NT2/D1 (cell line): ENCODE measurements around the gene TNFAIP1.

Experiments used
- DNase-seq: peaks from one replicate; pipeline ENCODE4 v3.0.0-alpha.2; 2011; ENCODE audit warnings: low read depth, low spot score
- H3K27me3 ChIP-seq: 2 replicates; pipeline ENCODE4 v1.6.0; 2011; ENCODE audit warnings: mild to moderate bottlenecking; ENCODE audit not compliant: insufficient read length, insufficient read depth
- H3K36me3 ChIP-seq: 2 replicates; pipeline ENCODE4 v1.6.1; 2011; ENCODE audit warnings: mild to moderate bottlenecking, low read length, mixed read lengths; ENCODE audit not compliant: insufficient read depth, insufficient read length
- H3K4me1 ChIP-seq: 2 replicates; pipeline ENCODE4 v1.5.1; 2011; ENCODE audit not compliant: insufficient read depth, insufficient read length
- H3K4me3 ChIP-seq: 2 replicates; pipeline ENCODE4 v1.5.1; 2011; ENCODE audit warnings: low read depth; ENCODE audit not compliant: insufficient read length
- H3K9ac ChIP-seq: 2 replicates; pipeline ENCODE4 v1.6.0; 2011; ENCODE audit warnings: low read depth; ENCODE audit not compliant: insufficient read length
- H3K9me3 ChIP-seq: 2 replicates; pipeline ENCODE4 v1.5.1; 2011; ENCODE audit warnings: mild to moderate bottlenecking, low read length; ENCODE audit not compliant: insufficient read depth
- SUZ12 ChIP-seq: IDR thresholded peaks from 2 replicates; pipeline ENCODE4 v1.6.1; 2011; ENCODE audit not compliant: insufficient read length, insufficient read depth; ENCODE audit errors: extremely low read depth
- YY1 ChIP-seq: IDR thresholded peaks from 2 replicates; pipeline ENCODE4 v1.6.1; 2011; ENCODE audit not compliant: insufficient read length, insufficient read depth
- ZNF274 ChIP-seq: IDR thresholded peaks from 2 replicates; pipeline ENCODE4 v1.6.1; 2011; ENCODE audit warnings: mild to moderate bottlenecking, low read depth, low read length

TNFAIP1 gene

GRCh38 chr17:28347261-28347891 is 11.8 kb downstream of the TNFAIP1 start:
- Histone ChIP-seq H3K27me3 (no peaks in the 10 kb centered on the region), H3K4me3 (no peak overlapping the region), H3K9ac (no peak overlapping the region), H3K4me1 (peaks cover 6% of the 10 kb centered on the region), H3K9me3 (no peaks in the 10 kb centered on the region), H3K36me3 (peaks cover 96% of the 10 kb centered on the region)
- TF ChIP-seq SUZ12 (no peak), YY1 (no peak), ZNF274 (no peak)
- DNase-seq: no peak

GRCh38 chr17:28348979-28349378 is 13.4 kb downstream of the TNFAIP1 start:
- Histone ChIP-seq H3K4me3 (no peak overlapping the region), H3K9me3 (no peaks in the 10 kb centered on the region), H3K4me1 (peaks cover 6% of the 10 kb centered on the region), H3K36me3 (peaks cover 94% of the 10 kb centered on the region), H3K27me3 (no peaks in the 10 kb centered on the region), H3K9ac (no peak overlapping the region)
- DNase-seq: no peak
- TF ChIP-seq ZNF274 (no peak), SUZ12 (no peak), YY1 (no peak)

DNA sequence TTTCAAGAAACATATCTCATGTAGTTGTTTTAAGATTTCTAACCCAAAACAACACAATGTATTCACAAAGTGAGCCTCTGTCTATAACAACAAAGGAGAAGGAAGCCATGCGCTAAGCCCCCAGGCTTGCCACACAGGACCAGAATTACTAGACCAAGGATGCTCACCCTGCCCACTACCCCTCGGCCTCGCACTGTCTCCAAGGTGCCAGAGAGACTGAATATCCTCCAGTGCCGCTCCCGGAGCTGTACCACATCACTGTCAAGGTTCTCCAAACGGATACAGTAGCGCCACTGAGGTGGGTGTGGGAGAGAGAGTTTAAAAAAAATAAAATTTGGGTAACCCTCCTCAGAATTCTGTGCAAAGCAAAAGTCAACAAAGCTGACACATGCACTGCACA is 14.7 kb downstream of the TNFAIP1 start:
- no peaks in the 10 kb centered on the region for H3K9me3 ChIP-seq
- peaks cover 92% of the 10 kb centered on the region for H3K36me3 ChIP-seq
- no peak for DNase-seq
- H3K9ac ChIP-seq: no peak overlapping the region
- H3K27me3 ChIP-seq: no peaks in the 10 kb centered on the region
- peaks cover 6% of the 10 kb centered on the region for H3K4me1 ChIP-seq
- H3K4me3 ChIP-seq: no peak overlapping the region
- TF ChIP-seq SUZ12: no peak
- TF ChIP-seq YY1: no peak
- no peak for TF ChIP-seq ZNF274

GRCh38 chr17:28357061-28357900 is 21.7 kb downstream of the TNFAIP1 start, which contains the start of gene POLDIP2:
TSS of gene POLDIP2 (minus strand) at chr17:28357527. CDS start at chr17:28357448, 79 bp downstream.
- TF ChIP-seq SUZ12 (no peak), YY1 (peak; percentile 75)
- Histone ChIP-seq H3K36me3 (peaks cover 68% of the 10 kb centered on the region), H3K4me3 (peak within 1 kb of the TSS; percentile 93), H3K9me3 (no peaks in the 10 kb centered on the region), H3K9ac (peak within 1 kb of the TSS; percentile 99), H3K4me1 (no peaks in the 10 kb centered on the region), H3K27me3 (no peaks in the 10 kb centered on the region)
- DNase-seq: peak; percentile 82

DNA sequence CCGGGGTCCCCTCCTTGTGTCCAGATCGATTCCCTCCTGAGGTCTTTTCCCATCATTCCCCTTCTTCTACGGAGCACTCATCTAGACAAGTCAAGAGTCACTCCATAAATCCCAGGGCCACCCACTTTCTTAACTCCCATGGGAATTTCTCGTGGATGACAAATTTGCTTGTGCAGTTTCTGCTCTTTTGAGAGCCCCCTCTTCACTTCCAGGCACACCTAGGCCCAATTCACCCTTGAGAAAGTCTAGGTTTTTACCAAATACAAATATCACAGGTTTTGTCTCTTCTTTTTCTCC is 22.3 kb downstream of the TNFAIP1 start:
- H3K4me3 ChIP-seq: peak overlapping the region; percentile 93
- no peak for DNase-seq

DNA sequence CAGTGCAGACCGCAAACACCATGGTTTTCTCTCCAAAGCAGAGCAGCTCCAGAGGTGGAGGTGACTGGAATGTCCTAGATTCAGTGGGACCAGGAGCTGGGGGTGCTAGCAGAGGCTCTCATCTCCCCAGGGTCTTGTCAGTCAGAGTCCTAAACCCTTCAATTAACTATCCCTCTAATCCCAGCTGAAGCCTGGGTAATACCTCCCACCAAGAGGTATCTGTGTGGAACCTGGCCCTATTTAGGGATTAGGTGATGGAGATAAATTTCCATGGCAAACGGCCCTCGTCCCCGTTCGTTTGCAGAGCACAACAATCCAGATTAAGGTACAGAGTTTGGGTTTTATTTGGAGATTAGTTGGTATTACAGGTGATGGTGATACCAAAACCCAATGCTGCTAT is 27.6 kb downstream of the TNFAIP1 start:
- Histone ChIP-seq H3K9me3 (no peaks in the 10 kb centered on the region), H3K27me3 (no peaks in the 10 kb centered on the region), H3K36me3 (peaks cover 73% of the 10 kb centered on the region), H3K9ac (no peak overlapping the region), H3K4me3 (no peak overlapping the region), H3K4me1 (no peaks in the 10 kb centered on the region)
- no peak for TF ChIP-seq ZNF274
- no peak for TF ChIP-seq YY1
- no peak for TF ChIP-seq SUZ12
- no peak for DNase-seq

More for the DNA sequence above, 22.3 kb downstream of the TNFAIP1 start:
- Histone ChIP-seq H3K9ac (peak overlapping the region; percentile 97), H3K27me3 (no peaks in the 10 kb centered on the region), H3K9me3 (no peaks in the 10 kb centered on the region), H3K36me3 (peaks cover 71% of the 10 kb centered on the region), H3K4me1 (no peaks in the 10 kb centered on the region)
- TF ChIP-seq YY1 (no peak), ZNF274 (no peak), SUZ12 (no peak)

- peaks cover 64% of the 10 kb centered on the region for H3K36me3 ChIP-seq
- H3K9me3 ChIP-seq: no peaks in the 10 kb centered on the region
- no peaks in the 10 kb centered on the region for H3K27me3 ChIP-seq
- no peak overlapping the region for H3K9ac ChIP-seq
- no peaks in the 10 kb centered on the region for H3K4me1 ChIP-seq
- no peak overlapping the region for H3K4me3 ChIP-seq
- TF ChIP-seq ZNF274: no peak
- TF ChIP-seq SUZ12: no peak
- no peak for TF ChIP-seq YY1
- DNase-seq: no peak
These were observed 28.5 kb downstream of the TNFAIP1 start for GRCh38 chr17:28363776-28364650.
